ENCODE data around the gene KCNH3. TPM values are rescaled to one million over a fixed set of nuclear protein-coding genes. Genes with fewer than 3 reads are reported as not detected.

KCNH3 gene
- total and polyA plus RNA-seq, 8 donors, result 0.15 to 2.4 (median 1.5) TPM

DNA sequence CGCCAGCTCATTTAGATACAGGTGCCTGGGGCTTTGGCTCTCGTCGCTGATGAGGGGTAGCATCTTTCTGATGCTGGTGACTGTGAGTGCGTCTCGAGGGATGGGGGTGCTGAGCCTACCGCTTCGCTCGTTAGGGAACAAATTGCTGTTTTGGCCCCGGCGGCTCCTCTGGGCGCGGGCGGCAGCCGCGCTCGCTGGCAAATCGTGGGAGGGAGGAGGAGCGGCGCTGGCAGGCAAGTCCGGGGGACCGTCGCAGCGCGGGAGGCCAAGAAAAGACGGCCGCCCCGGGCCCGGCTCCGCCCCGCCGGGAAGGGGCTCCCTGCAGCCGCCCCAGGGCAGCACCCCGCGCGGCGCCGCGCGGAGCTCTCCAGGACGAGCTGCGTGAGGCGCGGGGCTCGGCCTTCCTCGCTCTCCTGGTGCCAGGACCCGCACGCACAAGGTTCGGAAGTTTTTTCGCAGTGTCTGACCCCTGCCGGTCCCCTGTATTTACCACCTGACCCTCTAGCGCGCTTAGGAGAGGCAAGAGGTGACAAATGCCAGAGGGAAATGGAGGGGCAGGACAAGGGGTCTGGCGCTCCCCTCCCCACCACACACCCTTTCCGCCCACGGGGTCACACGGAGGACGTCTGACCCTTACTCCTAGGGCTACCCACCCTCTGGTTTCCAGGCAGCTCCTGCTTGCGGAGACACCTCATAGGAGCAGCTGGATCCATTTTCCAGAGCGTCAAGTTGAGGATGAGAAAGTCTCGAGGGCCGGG is 899 bp upstream of the KCNH3 start:
- peaks cover 26 to 66% of the 10 kb centered on the region in 2 donors for H3K27me3 ChIP-seq
- peak in 1 of 4 donors; percentile 82 for DNase-seq

DNA sequence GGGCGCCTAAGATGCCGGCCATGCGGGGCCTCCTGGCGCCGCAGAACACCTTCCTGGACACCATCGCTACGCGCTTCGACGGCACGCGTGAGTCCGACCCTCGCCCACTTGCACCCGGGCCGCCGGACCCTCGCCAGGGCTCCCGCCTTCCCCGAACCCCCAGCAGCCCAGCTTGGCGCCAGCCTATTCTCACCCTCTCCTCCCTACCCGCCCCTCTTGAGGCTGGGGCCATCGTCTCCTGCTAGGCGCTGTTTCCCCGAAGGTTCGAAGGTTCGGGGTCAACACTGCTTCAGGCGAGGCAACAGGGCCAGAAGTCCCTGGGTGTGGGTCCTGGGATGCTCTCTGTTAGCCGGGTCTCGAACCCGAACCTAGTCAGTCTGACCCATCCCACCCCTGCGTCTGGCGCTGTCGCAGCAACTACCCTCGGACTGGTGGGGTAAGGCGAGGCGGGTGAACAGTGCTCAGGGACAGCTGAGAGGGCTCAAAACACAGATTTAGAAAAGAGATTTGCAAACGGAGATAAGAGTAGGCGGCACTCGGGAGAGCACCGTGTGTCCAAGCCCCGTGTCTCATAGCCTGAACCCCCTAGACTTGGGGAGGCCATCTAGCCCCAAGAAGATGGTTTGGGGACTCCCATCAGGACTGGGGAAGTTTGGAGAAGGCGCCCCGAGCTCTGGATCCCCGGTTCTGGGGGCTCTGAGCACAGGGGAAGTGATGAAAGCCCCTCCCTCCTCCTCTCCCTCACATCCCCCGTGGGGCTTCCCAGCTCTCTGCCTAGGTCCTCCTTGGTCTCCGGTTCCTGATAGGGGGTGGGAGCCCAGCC is 787 bp downstream of the KCNH3 start:
- Histone ChIP-seq H3K36me3 (no peaks in the 10 kb centered on the region), H3K4me3 (peak overlapping the region in 1 of 2 donors; percentile 51), H3K27ac (no peak overlapping the region), H3K9me3 (no peaks in the 10 kb centered on the region), H3K4me1 (peaks cover 15 to 39% of the 10 kb centered on the region in 2 donors), H3K27me3 (peaks cover 26 to 80% of the 10 kb centered on the region in 2 donors)
- TF ChIP-seq, protein P1, sequence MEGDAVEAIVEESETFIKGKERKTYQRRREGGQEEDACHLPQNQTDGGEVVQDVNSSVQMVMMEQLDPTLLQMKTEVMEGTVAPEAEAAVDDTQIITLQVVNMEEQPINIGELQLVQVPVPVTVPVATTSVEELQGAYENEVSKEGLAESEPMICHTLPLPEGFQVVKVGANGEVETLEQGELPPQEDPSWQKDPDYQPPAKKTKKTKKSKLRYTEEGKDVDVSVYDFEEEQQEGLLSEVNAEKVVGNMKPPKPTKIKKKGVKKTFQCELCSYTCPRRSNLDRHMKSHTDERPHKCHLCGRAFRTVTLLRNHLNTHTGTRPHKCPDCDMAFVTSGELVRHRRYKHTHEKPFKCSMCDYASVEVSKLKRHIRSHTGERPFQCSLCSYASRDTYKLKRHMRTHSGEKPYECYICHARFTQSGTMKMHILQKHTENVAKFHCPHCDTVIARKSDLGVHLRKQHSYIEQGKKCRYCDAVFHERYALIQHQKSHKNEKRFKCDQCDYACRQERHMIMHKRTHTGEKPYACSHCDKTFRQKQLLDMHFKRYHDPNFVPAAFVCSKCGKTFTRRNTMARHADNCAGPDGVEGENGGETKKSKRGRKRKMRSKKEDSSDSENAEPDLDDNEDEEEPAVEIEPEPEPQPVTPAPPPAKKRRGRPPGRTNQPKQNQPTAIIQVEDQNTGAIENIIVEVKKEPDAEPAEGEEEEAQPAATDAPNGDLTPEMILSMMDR (IDR thresholded peaks at IDR 0.05), result no peak
- intact Hi-C loops (cut with DNase I), result no loop called here
- peak in 1 of 4 donors; percentile 73 for DNase-seq
- no peak for ATAC-seq

More for the DNA sequence above, 899 bp upstream of the KCNH3 start:
- intact Hi-C loops (cut with DNase I), result no loop called here
- Histone ChIP-seq H3K4me1 (peaks cover 15 to 39% of the 10 kb centered on the region in 2 donors), H3K9me3 (no peaks in the 10 kb centered on the region), H3K4me3 (peak overlapping the region; percentile 17 to 51), H3K27ac (no peak overlapping the region), H3K36me3 (no peaks in the 10 kb centered on the region)
- TF ChIP-seq, protein P1 (IDR thresholded peaks at IDR 0.05), result no peak
- peak; percentile 12 for ATAC-seq

DNA sequence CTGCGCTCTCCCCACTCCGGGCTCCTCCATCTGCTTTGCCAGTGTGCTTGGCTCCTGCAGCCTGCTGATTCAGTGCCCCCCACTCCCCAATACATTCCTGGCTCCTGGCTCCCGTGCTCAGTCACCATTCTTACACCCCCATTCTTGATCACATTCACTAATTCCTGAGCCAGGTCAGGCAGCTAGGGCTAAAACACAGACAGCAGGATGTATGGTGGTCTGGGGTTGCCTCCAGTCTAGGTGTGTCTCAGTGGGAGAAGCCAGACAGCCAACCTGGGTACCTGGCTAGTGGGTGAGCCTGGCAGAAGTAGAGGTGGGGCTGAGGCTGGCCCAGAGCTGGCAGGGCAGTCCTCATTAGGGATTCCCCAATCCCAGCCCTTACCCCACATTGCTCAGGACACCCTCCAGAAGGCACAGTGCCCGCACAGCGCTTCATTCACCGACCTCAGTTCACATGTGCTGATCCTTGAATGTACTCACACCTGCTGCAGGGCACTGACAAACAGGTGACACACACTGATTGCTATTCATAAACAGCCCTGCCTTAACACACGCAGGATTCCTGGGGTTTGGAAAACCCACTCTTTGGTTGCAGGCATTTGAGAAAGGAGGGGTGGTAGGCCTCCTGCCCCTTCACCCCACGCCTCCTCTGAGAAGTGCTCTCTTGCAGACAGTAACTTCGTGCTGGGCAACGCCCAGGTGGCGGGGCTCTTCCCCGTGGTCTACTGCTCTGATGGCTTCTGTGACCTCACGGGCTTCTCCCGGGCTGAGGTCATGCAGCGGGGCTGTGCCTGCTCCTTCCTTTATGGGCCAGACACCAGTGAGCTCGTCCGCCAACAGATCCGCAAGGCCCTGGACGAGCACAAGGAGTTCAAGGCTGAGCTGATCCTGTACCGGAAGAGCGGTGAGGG is 1.7 kb downstream of the KCNH3 start:
- Histone ChIP-seq H3K27me3 (peaks cover 26 to 80% of the 10 kb centered on the region in 2 donors), H3K4me1 (peaks cover 15 to 37% of the 10 kb centered on the region in 2 donors), H3K36me3 (no peaks in the 10 kb centered on the region), H3K4me3 (no peak overlapping the region), H3K27ac (no peak overlapping the region), H3K9me3 (no peaks in the 10 kb centered on the region)
- TF ChIP-seq, protein P1 (IDR thresholded peaks at IDR 0.05), result no peak
- DNase-seq (peak in 1 of 4 donors; percentile 63), ATAC-seq (no peak)
- intact Hi-C loops (cut with DNase I), result no loop called here

DNA sequence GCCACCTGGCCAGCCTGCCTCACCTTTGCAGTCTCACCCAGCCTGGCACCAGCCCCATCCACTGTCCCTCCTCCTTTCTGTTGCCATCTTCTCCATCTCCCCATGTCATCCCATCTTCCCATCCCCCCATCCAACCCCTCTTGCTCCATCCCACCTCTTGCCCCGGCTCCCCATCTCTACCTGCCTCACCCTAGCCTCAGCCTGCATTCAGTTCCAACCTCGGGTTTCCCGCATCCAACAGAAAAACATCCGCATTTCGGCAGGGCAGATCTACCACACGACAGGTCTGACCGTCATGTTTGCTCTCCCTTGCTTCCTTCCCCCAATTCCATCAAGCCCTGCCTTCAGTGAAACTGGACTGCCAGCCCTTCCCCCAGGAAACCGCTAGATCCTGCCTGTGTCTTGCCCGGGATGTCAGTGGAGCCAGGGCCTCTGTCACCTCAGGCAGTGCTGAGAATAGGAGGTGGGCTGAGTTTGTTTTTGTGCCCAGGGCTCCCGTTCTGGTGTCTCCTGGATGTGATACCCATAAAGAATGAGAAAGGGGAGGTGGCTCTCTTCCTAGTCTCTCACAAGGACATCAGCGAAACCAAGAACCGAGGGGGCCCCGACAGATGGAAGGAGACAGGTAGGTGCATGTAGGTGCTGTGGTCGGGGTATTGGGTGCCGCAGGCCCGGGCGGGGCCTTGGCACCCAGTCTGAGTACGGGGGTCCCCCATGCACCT is 2.5 kb downstream of the KCNH3 start:
- intact Hi-C loops (cut with DNase I), result no loop called here
- no peak for ATAC-seq

More for the DNA sequence above, 2.5 kb downstream of the KCNH3 start:
- Histone ChIP-seq H3K9me3 (no peaks in the 10 kb centered on the region), H3K4me1 (peaks cover 15 to 29% of the 10 kb centered on the region in 2 donors), H3K4me3 (no peak overlapping the region), H3K36me3 (no peaks in the 10 kb centered on the region), H3K27me3 (peaks cover 26 to 80% of the 10 kb centered on the region in 2 donors), H3K27ac (no peak overlapping the region)
- TF ChIP-seq, protein P1 (IDR thresholded peaks at IDR 0.05), result no peak
- DNase-seq, result peak in 1 of 4 donors; percentile 54
